ENCODE data around the gene NDRG3. TPM values are rescaled to one million over a fixed set of nuclear protein-coding genes. Genes with fewer than 3 reads are reported as not detected.

The NDRG3 gene
- polyA plus RNA-seq, 4 donors: 15.7 to 40.9 (median 25.1) TPM

- no peaks in the 10 kb centered on the region for H3K4me1 ChIP-seq (ENCODE audit: control insufficient read depth in 3 of 3, insufficient read depth in 2 of 3, low read depth in 1 of 3, low read length in 2 of 3)
- H3K36me3 ChIP-seq (ENCODE audit: control insufficient read depth in 3 of 3, insufficient read depth in 2 of 3, low read depth in 1 of 3, low read length in 3 of 3): peaks cover 5 to 17% (median 7%) of the 10 kb centered on the region in 3 donors
- DNase-seq (no peak), FAIRE-seq (no peak)
- H3K27me3 ChIP-seq (ENCODE audit: control insufficient read depth in 3 of 3, insufficient read depth in 3 of 3, low read length in 3 of 3): no peaks in the 10 kb centered on the region
- H3K27ac ChIP-seq (ENCODE audit: low read depth in 1 of 3, low read length in 2 of 3): no peak overlapping the region
- H3K4me3 ChIP-seq (ENCODE audit: low read depth in 1 of 3, low read length in 3 of 3): no peak overlapping the region
- WGBS, 3 donors: 81 to 87% (median 86%) methylated on average over 4 of the region's 4 CpGs
- no peaks in the 10 kb centered on the region for H3K9me3 ChIP-seq (ENCODE audit: control insufficient read depth in 2 of 2, insufficient read depth in 1 of 2, low read depth in 1 of 2, low read length in 1 of 2)
Measured at GRCh38 chr20:36656733-36657132, 89.2 kb downstream of the NDRG3 start.

DNA sequence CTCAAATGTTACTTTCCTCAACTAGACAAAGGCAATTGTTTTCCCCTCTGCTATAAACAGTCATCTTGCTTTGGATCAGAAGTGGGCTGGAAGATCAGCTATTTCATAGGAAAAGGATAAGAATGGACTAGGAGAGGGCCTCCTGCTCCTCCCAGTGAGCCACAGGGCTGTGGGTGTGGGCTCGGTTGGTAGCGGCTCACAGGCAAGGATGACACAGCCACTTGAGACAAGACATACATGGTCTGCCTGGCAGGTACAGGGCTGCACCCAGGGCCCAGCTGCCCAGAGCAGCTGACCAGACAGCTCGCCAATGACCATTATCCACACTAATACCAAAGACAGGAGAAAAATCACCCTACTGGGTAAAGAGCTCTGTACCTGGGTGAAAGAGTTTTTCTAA is 90.9 kb downstream of the NDRG3 start:
- FAIRE-seq: no peak
- Histone ChIP-seq H3K4me1 (ENCODE audit: control insufficient read depth in 3 of 3, insufficient read depth in 2 of 3, low read depth in 1 of 3, low read length in 2 of 3) (no peaks in the 10 kb centered on the region), H3K27me3 (ENCODE audit: control insufficient read depth in 3 of 3, insufficient read depth in 3 of 3, low read length in 3 of 3) (no peaks in the 10 kb centered on the region), H3K9me3 (ENCODE audit: control insufficient read depth in 2 of 2, insufficient read depth in 1 of 2, low read depth in 1 of 2, low read length in 1 of 2) (no peaks in the 10 kb centered on the region), H3K36me3 (ENCODE audit: control insufficient read depth in 3 of 3, insufficient read depth in 2 of 3, low read depth in 1 of 3, low read length in 3 of 3) (peaks cover 0 to 15% (median 7%) of the 10 kb centered on the region in 3 donors), H3K27ac (ENCODE audit: low read depth in 1 of 3, low read length in 2 of 3) (no peak overlapping the region), H3K4me3 (ENCODE audit: low read depth in 1 of 3, low read length in 3 of 3) (no peak overlapping the region)
- WGBS, 3 donors: 97 to 100% (median 97%) methylated on average over 3 of the region's 3 CpGs
- DNase-seq: no peak

- no peaks in the 10 kb centered on the region for H3K27me3 ChIP-seq (ENCODE audit: control insufficient read depth in 3 of 3, insufficient read depth in 3 of 3, low read length in 3 of 3)
- H3K4me1 ChIP-seq (ENCODE audit: control insufficient read depth in 3 of 3, insufficient read depth in 2 of 3, low read depth in 1 of 3, low read length in 2 of 3): no peaks in the 10 kb centered on the region
- no peak overlapping the region for H3K4me3 ChIP-seq (ENCODE audit: low read depth in 1 of 3, low read length in 3 of 3)
- no peak overlapping the region for H3K27ac ChIP-seq (ENCODE audit: low read depth in 1 of 3, low read length in 2 of 3)
- FAIRE-seq (no peak), DNase-seq (no peak)
- peaks cover 0 to 15% (median 7%) of the 10 kb centered on the region in 3 donors for H3K36me3 ChIP-seq (ENCODE audit: control insufficient read depth in 3 of 3, insufficient read depth in 2 of 3, low read depth in 1 of 3, low read length in 3 of 3)
- WGBS, 3 donors: 93 to 97% (median 95%) methylated on average over 8 of the region's 8 CpGs
- no peaks in the 10 kb centered on the region for H3K9me3 ChIP-seq (ENCODE audit: control insufficient read depth in 2 of 2, insufficient read depth in 1 of 2, low read depth in 1 of 2, low read length in 1 of 2)
Measured at GRCh38 chr20:36654506-36654905, 91.4 kb downstream of the NDRG3 start.

DNA sequence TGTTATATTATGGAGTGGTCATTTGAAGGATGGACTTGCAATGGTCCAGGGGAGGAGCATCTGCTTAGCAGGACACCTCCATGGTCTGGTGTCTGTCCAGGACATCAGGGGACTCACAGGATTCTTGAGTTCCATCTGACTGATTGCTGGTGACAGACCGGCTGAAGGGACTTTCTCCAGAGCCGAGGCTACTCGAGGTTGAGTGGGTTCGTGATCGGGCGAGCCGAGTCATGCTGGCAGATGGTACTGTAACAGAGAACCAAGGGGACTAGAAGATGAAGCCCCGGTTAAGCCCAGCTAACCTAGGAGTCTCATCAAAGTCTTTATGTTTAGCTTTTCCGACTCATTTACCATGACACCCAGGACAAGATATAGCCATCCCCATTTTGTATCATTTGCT is 92.4 kb downstream of the NDRG3 start:
- H3K4me3 ChIP-seq (ENCODE audit: low read depth in 1 of 3, low read length in 3 of 3): no peak overlapping the region
- H3K4me1 ChIP-seq (ENCODE audit: control insufficient read depth in 3 of 3, insufficient read depth in 2 of 3, low read depth in 1 of 3, low read length in 2 of 3): no peaks in the 10 kb centered on the region
- peaks cover 0 to 10% (median 7%) of the 10 kb centered on the region in 3 donors for H3K36me3 ChIP-seq (ENCODE audit: control insufficient read depth in 3 of 3, insufficient read depth in 2 of 3, low read depth in 1 of 3, low read length in 3 of 3)
- 90 to 93% (median 92%) methylated on average over 9 of the region's 9 CpGs for WGBS, 3 donors
- H3K27ac ChIP-seq (ENCODE audit: low read depth in 1 of 3, low read length in 2 of 3): no peak overlapping the region
- H3K27me3 ChIP-seq (ENCODE audit: control insufficient read depth in 3 of 3, insufficient read depth in 3 of 3, low read length in 3 of 3): no peaks in the 10 kb centered on the region
- H3K9me3 ChIP-seq (ENCODE audit: control insufficient read depth in 2 of 2, insufficient read depth in 1 of 2, low read depth in 1 of 2, low read length in 1 of 2): no peaks in the 10 kb centered on the region
- no peak for DNase-seq
- FAIRE-seq: no peak

- Histone ChIP-seq H3K36me3 (ENCODE audit: control insufficient read depth in 3 of 3, insufficient read depth in 2 of 3, low read depth in 1 of 3, low read length in 3 of 3) (no peaks in the 10 kb centered on the region), H3K9me3 (ENCODE audit: control insufficient read depth in 2 of 2, insufficient read depth in 1 of 2, low read depth in 1 of 2, low read length in 1 of 2) (no peaks in the 10 kb centered on the region), H3K27me3 (ENCODE audit: control insufficient read depth in 3 of 3, insufficient read depth in 3 of 3, low read length in 3 of 3) (no peaks in the 10 kb centered on the region), H3K4me3 (ENCODE audit: low read depth in 1 of 3, low read length in 3 of 3) (no peak overlapping the region), H3K4me1 (ENCODE audit: control insufficient read depth in 3 of 3, insufficient read depth in 2 of 3, low read depth in 1 of 3, low read length in 2 of 3) (peaks cover 0 to 2% (median 0%) of the 10 kb centered on the region in 3 donors), H3K27ac (ENCODE audit: low read depth in 1 of 3, low read length in 2 of 3) (no peak overlapping the region)
- 28 to 57% (median 45%) methylated on average over 8 of the region's 8 CpGs for WGBS, 3 donors
- FAIRE-seq (no peak), DNase-seq (peak in 1 of 2 donors; percentile 18)
Measured at GRCh38 chr20:36647196-36648121, 98.4 kb downstream of the NDRG3 start.

GRCh38 chr20:36646678-36647077 is 99.2 kb downstream of the NDRG3 start:
- no peak overlapping the region for H3K4me3 ChIP-seq (ENCODE audit: low read depth in 1 of 3, low read length in 3 of 3)
- FAIRE-seq (no peak), DNase-seq (no peak)
- H3K27ac ChIP-seq (ENCODE audit: low read depth in 1 of 3, low read length in 2 of 3): no peak overlapping the region
- H3K9me3 ChIP-seq (ENCODE audit: control insufficient read depth in 2 of 2, insufficient read depth in 1 of 2, low read depth in 1 of 2, low read length in 1 of 2): no peaks in the 10 kb centered on the region
- no peaks in the 10 kb centered on the region for H3K36me3 ChIP-seq (ENCODE audit: control insufficient read depth in 3 of 3, insufficient read depth in 2 of 3, low read depth in 1 of 3, low read length in 3 of 3)
- H3K4me1 ChIP-seq (ENCODE audit: control insufficient read depth in 3 of 3, insufficient read depth in 2 of 3, low read depth in 1 of 3, low read length in 2 of 3): peaks cover 0 to 2% (median 0%) of the 10 kb centered on the region in 3 donors
- 94 to 97% (median 96%) methylated on average over 3 of the region's 3 CpGs for WGBS, 3 donors
- H3K27me3 ChIP-seq (ENCODE audit: control insufficient read depth in 3 of 3, insufficient read depth in 3 of 3, low read length in 3 of 3): no peaks in the 10 kb centered on the region

- Histone ChIP-seq H3K27ac (ENCODE audit: low read depth in 1 of 3, low read length in 2 of 3) (peak within 1 kb of the TSS in 2 of 3 donors; percentile 69 to 71), H3K36me3 (ENCODE audit: control insufficient read depth in 3 of 3, insufficient read depth in 2 of 3, low read depth in 1 of 3, low read length in 3 of 3) (no peaks in the 10 kb centered on the region), H3K27me3 (ENCODE audit: control insufficient read depth in 3 of 3, insufficient read depth in 3 of 3, low read length in 3 of 3) (no peaks in the 10 kb centered on the region), H3K9me3 (ENCODE audit: control insufficient read depth in 2 of 2, insufficient read depth in 1 of 2, low read depth in 1 of 2, low read length in 1 of 2) (no peaks in the 10 kb centered on the region), H3K4me1 (ENCODE audit: control insufficient read depth in 3 of 3, insufficient read depth in 2 of 3, low read depth in 1 of 3, low read length in 2 of 3) (peaks cover 0 to 2% (median 0%) of the 10 kb centered on the region in 3 donors), H3K4me3 (ENCODE audit: low read depth in 1 of 3, low read length in 3 of 3) (peak within 1 kb of the TSS in 1 of 3 donors; percentile 50)
- peak in 1 of 2 donors; percentile 53 for DNase-seq
- 45 to 87% (median 58%) methylated on average over 9 of the region's 9 CpGs for WGBS, 3 donors
- no peak for FAIRE-seq
Measured at GRCh38 chr20:36645998-36646397, 99.9 kb downstream of the NDRG3 start, which contains the start of gene SLA2. Gene SLA2, minus strand, starts transcription at chr20:36646196. Its CDS starts 4,861 bp downstream, at chr20:36641335.

GRCh38 chr20:36645353-36645752 is 100.5 kb downstream of the NDRG3 start:
- FAIRE-seq (no peak), DNase-seq (no peak)
- Histone ChIP-seq H3K9me3 (ENCODE audit: control insufficient read depth in 2 of 2, insufficient read depth in 1 of 2, low read depth in 1 of 2, low read length in 1 of 2) (no peaks in the 10 kb centered on the region), H3K27me3 (ENCODE audit: control insufficient read depth in 3 of 3, insufficient read depth in 3 of 3, low read length in 3 of 3) (no peaks in the 10 kb centered on the region), H3K27ac (ENCODE audit: low read depth in 1 of 3, low read length in 2 of 3) (peak overlapping the region in 2 of 3 donors; percentile 69 to 71), H3K4me3 (ENCODE audit: low read depth in 1 of 3, low read length in 3 of 3) (peak overlapping the region in 1 of 3 donors; percentile 50), H3K36me3 (ENCODE audit: control insufficient read depth in 3 of 3, insufficient read depth in 2 of 3, low read depth in 1 of 3, low read length in 3 of 3) (no peaks in the 10 kb centered on the region), H3K4me1 (ENCODE audit: control insufficient read depth in 3 of 3, insufficient read depth in 2 of 3, low read depth in 1 of 3, low read length in 2 of 3) (peaks cover 0 to 2% (median 0%) of the 10 kb centered on the region in 3 donors)
- 69 to 89% (median 76%) methylated on average over 7 of the region's 7 CpGs for WGBS, 3 donors
